GM23248 (cell line): ENCODE measurements around the gene EXOC2. TPM values are rescaled to one million over a fixed set of nuclear protein-coding genes. Genes with fewer than 3 reads are reported as not detected.
A peak's percentile ranks its signal among the peaks of the same experiment; 100 is the strongest.

Experiments used
- DNase-seq: peaks from one replicate; pipeline ENCODE4 v3.0.0-alpha.2; 2015
- H2AFZ ChIP-seq: fragments of 200-600 bp; sonication (generic); 2 replicates; pipeline ENCODE4 v1.6.1; 2016; ENCODE audit warnings: antibody characterized with exemption
- H3F3A ChIP-seq: fragments of 200-600 bp; sonication (generic); 2 replicates; pipeline ENCODE4 v1.6.1; 2016; ENCODE audit warnings: mild to moderate bottlenecking, antibody characterized with exemption, mixed run types; ENCODE audit not compliant: insufficient read depth
- H3K27ac ChIP-seq: fragments of 200-600 bp; sonication (generic); 2 replicates; pipeline ENCODE4 v1.5.1; 2016; ENCODE audit warnings: mild to moderate bottlenecking
- H3K27me3 ChIP-seq: fragments of 200-600 bp; sonication (generic); replicated peaks from 2 replicates; pipeline ENCODE4 v1.6.1; 2016; ENCODE audit warnings: mild to moderate bottlenecking; ENCODE audit not compliant: insufficient read depth
- H3K36me3 ChIP-seq: fragments of 200-600 bp; sonication (generic); 2 replicates; pipeline ENCODE4 v1.6.1; 2016; ENCODE audit warnings: low read depth, mild to moderate bottlenecking
- H3K4me1 ChIP-seq: fragments of 200-600 bp; sonication (generic); 2 replicates; pipeline ENCODE4 v1.6.1; 2016; ENCODE audit warnings: mild to moderate bottlenecking; ENCODE audit not compliant: insufficient read depth
- H3K4me2 ChIP-seq: fragments of 200-600 bp; sonication (generic); one replicate; pipeline ENCODE4 v1.6.1; 2016; ENCODE audit warnings: mild to moderate bottlenecking; ENCODE audit not compliant: unreplicated experiment
- H3K4me3 ChIP-seq: fragments of 200-600 bp; sonication (generic); 2 replicates; pipeline ENCODE4 v1.5.1; 2016; ENCODE audit warnings: mild to moderate bottlenecking
- H3K79me2 ChIP-seq: fragments of 200-600 bp; sonication (generic); 2 replicates; pipeline ENCODE4 v1.6.1; 2016; ENCODE audit warnings: mild to moderate bottlenecking; ENCODE audit not compliant: insufficient read depth
- H3K9ac ChIP-seq: fragments of 200-600 bp; sonication (generic); 2 replicates; pipeline ENCODE4 v1.6.1; 2016; ENCODE audit warnings: mild to moderate bottlenecking
- H3K9me2 ChIP-seq: fragments of 200-600 bp; sonication (generic); 2 replicates; pipeline ENCODE4 v1.6.1; 2016; ENCODE audit warnings: mixed run types, mild to moderate bottlenecking, moderate library complexity; ENCODE audit not compliant: insufficient read depth
- H3K9me3 ChIP-seq: fragments of 200-600 bp; sonication (generic); one replicate; pipeline ENCODE4 v1.6.1; 2017; ENCODE audit warnings: low read depth
- H4K20me1 ChIP-seq: fragments of 200-600 bp; sonication (generic); 2 replicates; pipeline ENCODE4 v1.6.0; 2016; ENCODE audit not compliant: insufficient read depth
- EZH2 ChIP-seq: fragments of 200-600 bp; sonication (generic); IDR thresholded peaks from 2 replicates; pipeline ENCODE4 v1.6.1; 2018; ENCODE audit warnings: antibody characterized with exemption, mild to moderate bottlenecking; ENCODE audit not compliant: insufficient read depth, poor library complexity, severe bottlenecking
- EZH2phosphoT487 ChIP-seq: fragments of 200-600 bp; sonication (generic); IDR thresholded peaks from 2 replicates; pipeline ENCODE4 v1.6.1; 2018; ENCODE audit warnings: antibody characterized with exemption, moderate library complexity, mild to moderate bottlenecking, low read depth; ENCODE audit not compliant: insufficient read depth
- WGBS, 2 experiments: methylation state at CpG; one replicate each; pipeline ENCODE4 v1.1.6; 2015 to 2017; ENCODE audit warnings: low lambda C conversion rate in 2 of 2, low coverage in 1 of 2; ENCODE audit errors: missing lambda C conversion rate in 2 of 2; 5-methylcytosine and 5-hydroxymethylcytosine counted together
- in situ Hi-C: fragments of 300-500 bp; cut with MboI; formaldehyde crosslinking; loops from 2 replicates; pipeline ENCODE4 v1.15.0; 2020
- polyA plus RNA-seq: library from polyadenylated mRNA; unstranded; fragments of >200 nt; fragmentation: Nextera tagmentation; extraction: Ambion mirVana; gene quantifications from 2 replicates; pipeline ENCODE4 v1.2.1, GENCODE V29; 2016
- total RNA-seq: library from RNA; depleted of rRNA; stranded (reverse); fragments of >200 nt; shearing (Covaris generic); gene quantifications from 2 replicates; pipeline ENCODE4 v1.2.3, GENCODE V29; 2014

EXOC2 gene
- total and polyA plus RNA-seq, 2 experiments from 2014 or later = 17.5 to 32.9 TPM

DNA sequence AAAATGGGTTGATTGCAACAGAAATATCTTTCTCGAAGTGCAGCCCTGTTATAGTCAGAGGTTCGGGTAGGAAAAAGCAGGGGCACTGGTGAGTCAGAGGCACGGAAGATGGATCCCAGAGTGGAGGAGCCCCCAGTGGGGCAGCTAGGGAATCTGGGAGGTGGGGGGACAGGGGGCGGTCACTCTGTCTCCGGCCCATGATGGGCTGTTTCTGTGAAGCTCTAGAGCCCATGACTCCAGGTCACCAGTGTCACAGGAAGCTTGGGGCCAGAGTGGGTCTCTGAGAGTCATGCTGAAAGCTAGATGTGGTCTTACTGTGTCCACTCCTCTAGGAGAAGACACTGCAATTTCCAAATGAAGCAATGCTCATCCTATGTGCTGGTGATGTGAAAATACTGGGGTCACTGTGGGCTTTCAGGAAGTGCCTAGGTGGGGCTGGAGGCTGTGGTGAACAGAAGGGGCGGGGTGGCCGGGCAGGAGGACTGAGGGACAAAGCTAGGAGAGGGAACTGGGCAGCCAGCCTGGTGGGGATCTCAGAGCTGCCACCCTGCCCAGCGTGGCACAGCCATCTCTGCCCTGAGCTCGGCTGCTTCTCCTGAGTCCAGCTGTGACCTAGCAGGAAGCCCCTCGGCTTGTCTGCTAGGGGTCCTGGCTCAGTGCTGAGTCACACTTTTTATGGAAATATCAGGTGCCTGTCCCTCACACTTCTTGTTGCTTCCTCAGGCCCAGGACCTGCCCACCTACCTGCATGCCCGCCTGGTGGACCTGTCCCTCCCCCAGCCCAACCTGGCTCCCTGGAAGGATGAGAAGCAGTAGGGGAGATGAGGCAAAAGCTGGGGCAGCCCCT lies 247.1 kb downstream of the EXOC2 start:
- 56 to 59% methylated on average over 10 to 11 of the region's 11 CpGs for WGBS, 2 experiments
- DNase-seq = no peak
- Histone ChIP-seq H3K27me3 (peaks cover 27% of the 10 kb centered on the region), H2AFZ (no peak overlapping the region), H3K4me1 (no peaks in the 10 kb centered on the region), H3K9ac (no peak overlapping the region), H3K9me2 (no peaks in the 10 kb centered on the region), H3F3A (no peaks in the 10 kb centered on the region), H3K36me3 (no peaks in the 10 kb centered on the region), H3K79me2 (no peaks in the 10 kb centered on the region), H4K20me1 (no peaks in the 10 kb centered on the region), H3K9me3 (no peaks in the 10 kb centered on the region), H3K4me3 (no peak overlapping the region), H3K27ac (no peak overlapping the region), H3K4me2 (no peak overlapping the region)
- in situ Hi-C loops = no loop called here
- TF ChIP-seq EZH2phosphoT487 (no peak), EZH2 (no peak)

GRCh38 chr6:444653-445275 lies 248.2 kb downstream of the EXOC2 start:
- 27% methylated on average over 18 of the region's 18 CpGs for WGBS, 2 experiments
- no peaks in the 10 kb centered on the region for H3F3A ChIP-seq

GRCh38 chr6:443621-444159 lies 249.2 kb downstream of the EXOC2 start:
- H3K9ac ChIP-seq = no peak overlapping the region
- H3K9me2 ChIP-seq = no peaks in the 10 kb centered on the region
- no peak overlapping the region for H3K4me2 ChIP-seq
- H3K27ac ChIP-seq = no peak overlapping the region
- H2AFZ ChIP-seq = no peak overlapping the region
- H3K36me3 ChIP-seq = no peaks in the 10 kb centered on the region
- no peaks in the 10 kb centered on the region for H4K20me1 ChIP-seq
- H3K27me3 ChIP-seq = peaks cover 47% of the 10 kb centered on the region
- in situ Hi-C loops = no loop called here
- TF ChIP-seq EZH2 (no peak), EZH2phosphoT487 (no peak)
- no peaks in the 10 kb centered on the region for H3K79me2 ChIP-seq
- no peak overlapping the region for H3K4me3 ChIP-seq
- WGBS, 2 experiments = 69 to 74% methylated on average over 18 to 19 of the region's 19 CpGs
- no peaks in the 10 kb centered on the region for H3K9me3 ChIP-seq
- no peaks in the 10 kb centered on the region for H3K4me1 ChIP-seq
- no peak for DNase-seq
- 0 out of 2 replicates have a peak, but pooled peaks cover 6% of the 10 kb centered on the region for H3F3A ChIP-seq

More at GRCh38 chr6:444653-445275, 248.2 kb downstream of the EXOC2 start:
- Histone ChIP-seq H3K27ac (no peak overlapping the region), H3K27me3 (peaks cover 37% of the 10 kb centered on the region), H3K4me1 (no peaks in the 10 kb centered on the region), H3K4me2 (no peak overlapping the region), H3K9ac (no peak overlapping the region), H4K20me1 (no peaks in the 10 kb centered on the region), H3K9me3 (no peaks in the 10 kb centered on the region), H3K79me2 (no peaks in the 10 kb centered on the region), H3K36me3 (no peaks in the 10 kb centered on the region), H2AFZ (no peak overlapping the region), H3K9me2 (no peaks in the 10 kb centered on the region), H3K4me3 (no peak overlapping the region)
- in situ Hi-C loops = no loop called here
- TF ChIP-seq EZH2phosphoT487 (no peak), EZH2 (no peak)
- peak; percentile 24 for DNase-seq

GRCh38 chr6:441126-441920 lies 251.6 kb downstream of the EXOC2 start:
- Histone ChIP-seq H3K36me3 (no peaks in the 10 kb centered on the region), H3K4me2 (no peak overlapping the region), H3K79me2 (no peaks in the 10 kb centered on the region), H4K20me1 (no peaks in the 10 kb centered on the region), H3K9me3 (no peaks in the 10 kb centered on the region), H3K9me2 (no peaks in the 10 kb centered on the region), H3K4me3 (no peak overlapping the region), H2AFZ (no peak overlapping the region), H3K9ac (no peak overlapping the region), H3K4me1 (peaks cover 10% of the 10 kb centered on the region), H3F3A (peaks cover 19% of the 10 kb centered on the region), H3K27me3 (peaks cover 41% of the 10 kb centered on the region), H3K27ac (no peak overlapping the region)
- no peak for TF ChIP-seq EZH2phosphoT487
- TF ChIP-seq EZH2 = no peak
- in situ Hi-C loops = no loop called here
- 69 to 75% methylated on average over 12 of the region's 12 CpGs for WGBS, 2 experiments
- DNase-seq = no peak
